ENCODE results near the gene SALL3.

SALL3 gene

DNA sequence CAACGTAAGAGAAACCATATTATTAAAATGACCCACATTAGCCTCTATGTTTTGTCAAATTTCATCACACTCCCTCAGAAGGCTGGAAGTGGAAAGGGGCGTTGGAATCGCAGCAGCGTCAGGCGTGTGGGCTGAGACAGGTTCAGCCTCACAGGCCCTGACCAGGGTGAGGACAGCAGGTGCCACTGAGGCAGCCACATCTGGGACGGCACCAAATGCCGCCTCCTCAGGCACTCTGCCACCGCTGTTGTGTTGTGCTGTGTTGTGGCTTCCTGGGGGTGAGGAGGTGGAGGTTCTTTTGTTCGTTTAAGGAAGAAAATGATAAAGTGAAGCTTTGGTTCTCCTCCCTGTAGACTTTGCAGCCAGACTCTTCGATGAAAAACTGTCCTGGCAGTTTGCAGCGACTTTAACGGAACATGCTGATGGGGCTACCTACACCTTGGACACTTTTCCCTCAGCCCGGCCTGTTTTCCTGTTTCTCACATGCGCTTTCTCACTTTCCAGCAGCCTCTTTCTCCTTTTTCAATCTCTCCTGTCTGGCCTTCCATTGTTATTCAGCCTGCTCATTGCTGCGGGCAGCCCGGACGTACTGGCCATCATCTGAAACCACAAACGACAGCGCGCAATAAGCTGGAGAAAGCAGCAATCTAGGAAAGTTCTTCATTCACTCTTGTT is 44.9 kb upstream of the SALL3 start:
- Histone ChIP-seq H3K4me2 (ENCODE audit: insufficient read depth, low read length) (no peak overlapping the region), H4K20me1 (ENCODE audit: insufficient read depth, low read length) (no peaks in the 10 kb centered on the region), H2AFZ (ENCODE audit: low read depth, low read length) (no peak overlapping the region), H3K36me3 (ENCODE audit: insufficient read depth, low read length) (no peaks in the 10 kb centered on the region), H3K27me3 (ENCODE audit: insufficient read depth, low read length, poor library complexity) (no peaks in the 10 kb centered on the region), H3K9me3 (ENCODE audit: insufficient read depth, low read length, severe bottlenecking) (no peaks in the 10 kb centered on the region), H3K9ac (ENCODE audit: low read depth, low read length) (no peak overlapping the region), H3K4me1 (ENCODE audit: insufficient read depth, low read length) (0 out of 2 replicates have a peak, but pooled peaks cover under 1% of the 10 kb centered on the region), H3K79me2 (ENCODE audit: insufficient read depth, low read length) (no peaks in the 10 kb centered on the region), H3K4me3 (ENCODE audit: low read depth in 1 of 2, low read length in 2 of 2) (no peak overlapping the region), H3K27ac (ENCODE audit: low read length) (no peak overlapping the region)
- ATAC-seq (ENCODE audit: insufficient read depth, low read depth) (no peak), DNase-seq (no peak)
- no peak for TF ChIP-seq EZH2 (IDR thresholded peaks at IDR 0.05; ENCODE audit: borderline replicate concordance, low read depth, low read length, severe bottlenecking)
- TF ChIP-seq, protein P1, sequence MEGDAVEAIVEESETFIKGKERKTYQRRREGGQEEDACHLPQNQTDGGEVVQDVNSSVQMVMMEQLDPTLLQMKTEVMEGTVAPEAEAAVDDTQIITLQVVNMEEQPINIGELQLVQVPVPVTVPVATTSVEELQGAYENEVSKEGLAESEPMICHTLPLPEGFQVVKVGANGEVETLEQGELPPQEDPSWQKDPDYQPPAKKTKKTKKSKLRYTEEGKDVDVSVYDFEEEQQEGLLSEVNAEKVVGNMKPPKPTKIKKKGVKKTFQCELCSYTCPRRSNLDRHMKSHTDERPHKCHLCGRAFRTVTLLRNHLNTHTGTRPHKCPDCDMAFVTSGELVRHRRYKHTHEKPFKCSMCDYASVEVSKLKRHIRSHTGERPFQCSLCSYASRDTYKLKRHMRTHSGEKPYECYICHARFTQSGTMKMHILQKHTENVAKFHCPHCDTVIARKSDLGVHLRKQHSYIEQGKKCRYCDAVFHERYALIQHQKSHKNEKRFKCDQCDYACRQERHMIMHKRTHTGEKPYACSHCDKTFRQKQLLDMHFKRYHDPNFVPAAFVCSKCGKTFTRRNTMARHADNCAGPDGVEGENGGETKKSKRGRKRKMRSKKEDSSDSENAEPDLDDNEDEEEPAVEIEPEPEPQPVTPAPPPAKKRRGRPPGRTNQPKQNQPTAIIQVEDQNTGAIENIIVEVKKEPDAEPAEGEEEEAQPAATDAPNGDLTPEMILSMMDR (IDR thresholded peaks at IDR 0.05; ENCODE audit: borderline replicate concordance, extremely low read depth, low read length, poor library complexity, severe bottlenecking): no peak

DNA sequence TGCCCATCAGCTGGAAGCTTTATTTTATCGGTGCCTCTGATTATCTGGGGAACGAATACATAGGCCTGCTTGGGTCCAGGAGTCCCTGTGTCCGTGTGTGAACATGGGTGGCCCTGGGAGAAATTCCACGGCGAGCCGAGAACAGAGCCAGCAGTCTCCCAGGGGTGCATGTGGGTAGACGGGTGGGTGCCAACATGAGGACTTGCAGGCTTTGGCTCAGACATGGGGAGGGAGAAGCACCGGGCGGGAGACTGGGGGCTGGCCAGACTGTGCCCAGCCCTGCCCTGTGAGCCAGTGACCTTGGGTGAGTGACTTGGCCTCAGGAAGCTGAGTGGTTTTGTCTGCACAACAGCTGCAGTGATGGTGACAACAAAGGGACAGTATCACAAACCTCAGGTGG is 44.2 kb upstream of the SALL3 start:
- no peaks in the 10 kb centered on the region for H3K27me3 ChIP-seq (ENCODE audit: insufficient read depth, low read length, poor library complexity)
- no peak for DNase-seq
- 0 out of 2 replicates have a peak, but pooled peaks cover 5% of the 10 kb centered on the region for H3K4me1 ChIP-seq (ENCODE audit: insufficient read depth, low read length)

DNA sequence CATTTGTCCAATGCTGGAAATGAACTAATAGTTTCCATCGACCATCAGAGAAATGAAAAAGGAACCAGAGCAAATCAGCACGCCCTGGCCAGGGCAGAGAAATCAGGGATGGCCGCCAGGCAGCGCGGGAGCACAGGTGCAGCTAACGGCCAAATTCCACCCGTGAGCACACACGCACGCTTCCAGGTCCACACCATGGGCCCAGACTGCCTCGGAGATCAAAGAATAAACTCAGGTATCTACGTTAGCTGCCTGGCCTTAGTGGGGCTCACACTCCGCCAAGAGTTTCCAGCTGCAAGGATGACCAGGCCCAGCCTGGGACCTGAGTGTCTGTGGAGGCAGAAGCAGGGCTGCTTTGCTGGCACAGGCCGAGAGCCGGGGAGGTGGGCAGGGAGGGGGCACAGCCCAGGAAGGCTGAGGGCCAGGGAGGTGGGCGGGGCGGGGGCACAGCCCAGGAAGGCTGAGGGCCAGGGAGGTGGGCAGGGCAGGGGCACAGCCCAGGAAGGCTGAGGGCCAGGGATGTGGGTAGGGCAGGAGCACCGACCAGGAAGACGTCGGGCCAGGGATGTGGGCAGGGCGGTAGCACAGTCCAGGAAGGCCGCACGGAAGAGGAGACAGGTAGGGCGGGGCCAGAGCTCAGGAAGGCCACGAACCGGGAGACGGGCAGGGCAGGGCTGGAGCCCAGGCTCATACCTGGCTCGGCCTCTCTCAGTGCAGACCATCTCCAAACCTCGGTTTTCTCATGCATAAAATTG is 43.2 kb upstream of the SALL3 start:
- no peaks in the 10 kb centered on the region for H4K20me1 ChIP-seq (ENCODE audit: insufficient read depth, low read length)
- TF ChIP-seq, protein P1 (IDR thresholded peaks at IDR 0.05; ENCODE audit: borderline replicate concordance, extremely low read depth, low read length, poor library complexity, severe bottlenecking): no peak
- TF ChIP-seq EZH2 (IDR thresholded peaks at IDR 0.05; ENCODE audit: borderline replicate concordance, low read depth, low read length, severe bottlenecking): no peak
- H3K4me2 ChIP-seq (ENCODE audit: insufficient read depth, low read length): no peak overlapping the region
- H3K79me2 ChIP-seq (ENCODE audit: insufficient read depth, low read length): no peaks in the 10 kb centered on the region
- H2AFZ ChIP-seq (ENCODE audit: low read depth, low read length): no peak overlapping the region
- no peak for DNase-seq
- H3K27me3 ChIP-seq (ENCODE audit: insufficient read depth, low read length, poor library complexity): no peaks in the 10 kb centered on the region
- no peak overlapping the region for H3K27ac ChIP-seq (ENCODE audit: low read length)
- H3K4me3 ChIP-seq (ENCODE audit: low read depth in 1 of 2, low read length in 2 of 2): no peak overlapping the region
- no peak overlapping the region for H3K9ac ChIP-seq (ENCODE audit: low read depth, low read length)
- H3K4me1 ChIP-seq (ENCODE audit: insufficient read depth, low read length): 0 out of 2 replicates have a peak, but pooled peaks cover 5% of the 10 kb centered on the region
- H3K9me3 ChIP-seq (ENCODE audit: insufficient read depth, low read length, severe bottlenecking): no peaks in the 10 kb centered on the region
- no peaks in the 10 kb centered on the region for H3K36me3 ChIP-seq (ENCODE audit: insufficient read depth, low read length)
- ATAC-seq (ENCODE audit: insufficient read depth, low read depth): no peak

More for the DNA sequence above, 44.2 kb upstream of the SALL3 start:
- Histone ChIP-seq H3K36me3 (ENCODE audit: insufficient read depth, low read length) (no peaks in the 10 kb centered on the region), H4K20me1 (ENCODE audit: insufficient read depth, low read length) (no peaks in the 10 kb centered on the region), H2AFZ (ENCODE audit: low read depth, low read length) (no peak overlapping the region), H3K4me3 (ENCODE audit: low read depth in 1 of 2, low read length in 2 of 2) (no peak overlapping the region), H3K79me2 (ENCODE audit: insufficient read depth, low read length) (no peaks in the 10 kb centered on the region), H3K27ac (ENCODE audit: low read length) (no peak overlapping the region), H3K9ac (ENCODE audit: low read depth, low read length) (no peak overlapping the region), H3K4me2 (ENCODE audit: insufficient read depth, low read length) (no peak overlapping the region), H3K9me3 (ENCODE audit: insufficient read depth, low read length, severe bottlenecking) (no peaks in the 10 kb centered on the region)
- TF ChIP-seq, protein P1 (IDR thresholded peaks at IDR 0.05; ENCODE audit: borderline replicate concordance, extremely low read depth, low read length, poor library complexity, severe bottlenecking): no peak
- TF ChIP-seq EZH2 (IDR thresholded peaks at IDR 0.05; ENCODE audit: borderline replicate concordance, low read depth, low read length, severe bottlenecking): no peak
- ATAC-seq (ENCODE audit: insufficient read depth, low read depth): no peak
